SU-DHL-6 (cell line): ENCODE results near the gene YJU2.
A peak's percentile ranks its signal among the peaks of the same experiment; 100 is the strongest.

ENCODE experiments used
- H2AFZ ChIP-seq: fragments of 200-600 bp; sonication (generic); 2 replicates; pipeline ENCODE4 v1.6.1; 2014; ENCODE audit warnings: low read depth, mild to moderate bottlenecking, moderate library complexity, mixed read lengths, antibody characterized with exemption, low read length; ENCODE audit not compliant: severe bottlenecking
- H3F3A ChIP-seq: fragments of 200-600 bp; shearing (Covaris generic); 2 replicates; pipeline ENCODE4 v1.6.0; 2016; ENCODE audit warnings: antibody characterized with exemption, mild to moderate bottlenecking; ENCODE audit not compliant: insufficient read depth
- H3K27ac ChIP-seq: fragments of 200-600 bp; sonication (generic); 2 replicates; pipeline ENCODE4 v1.5.1; 2016; ENCODE audit warnings: low read depth, mild to moderate bottlenecking, low read length, moderate library complexity, mixed read lengths
- H3K27me3 ChIP-seq: fragments of 200-600 bp; sonication (generic), shearing (Covaris generic); 2 replicates; pipeline ENCODE4 v1.6.0; 2014; ENCODE audit warnings: mild to moderate bottlenecking, low read length
- H3K36me3 ChIP-seq: fragments of 200-600 bp; sonication (generic); 2 replicates; pipeline ENCODE4 v1.6.1; 2014; ENCODE audit warnings: mild to moderate bottlenecking, low read length, mixed read lengths
- H3K4me2 ChIP-seq: fragments of 300-600, 200-600 bp; shearing (Covaris generic), sonication (generic); 2 replicates; pipeline ENCODE4 v1.6.0; 2014; ENCODE audit warnings: low read length, low read depth, mild to moderate bottlenecking; ENCODE audit not compliant: poor library complexity, severe bottlenecking
- H3K4me3 ChIP-seq: fragments of 200-600 bp; sonication (generic); 2 replicates; pipeline ENCODE4 v1.5.1; 2014; ENCODE audit warnings: antibody characterized with exemption, low read length, mild to moderate bottlenecking, mixed read lengths; ENCODE audit not compliant: insufficient read depth, poor library complexity, severe bottlenecking
- H3K79me2 ChIP-seq: fragments of 200-600 bp; sonication (generic); 2 replicates; pipeline ENCODE4 v1.6.1; 2014; ENCODE audit warnings: mild to moderate bottlenecking, low read length, moderate library complexity; ENCODE audit not compliant: insufficient read depth
- H3K9ac ChIP-seq: fragments of 200-600 bp; sonication (generic); 2 replicates; pipeline ENCODE4 v1.7.0; 2014; ENCODE audit warnings: mild to moderate bottlenecking, low read length
- H3K9me2 ChIP-seq: fragments of 200-600 bp; sonication (generic); replicated peaks from 2 replicates; pipeline ENCODE4 v1.6.1; 2014; ENCODE audit warnings: low read length; ENCODE audit not compliant: insufficient read depth
- H3K9me3 ChIP-seq: fragments of 200-600 bp; sonication (generic); 2 replicates; pipeline ENCODE4 v1.6.1; 2014; ENCODE audit warnings: low read length, mixed read lengths; ENCODE audit not compliant: insufficient read depth
- H4K20me1 ChIP-seq: fragments of 200-600 bp; sonication (generic); 2 replicates; pipeline ENCODE4 v1.6.1; 2014; ENCODE audit warnings: low read depth, mild to moderate bottlenecking, antibody characterized with exemption, low read length, moderate library complexity, mixed read lengths
- EZH2phosphoT487 ChIP-seq: fragments of 200-600 bp; sonication (generic), shearing (Covaris generic); conservative IDR thresholded peaks from 2 replicates; pipeline ENCODE4 v1.6.1; 2018; ENCODE audit warnings: mild to moderate bottlenecking, antibody characterized with exemption, low read length, moderate library complexity, mixed read lengths
- TF ChIP-seq, protein P1 (sequence below): fragments of 200-600 bp; sonication (generic); IDR thresholded peaks from one replicate; pipeline ENCODE4 v1.5.1; 2017; ENCODE audit warnings: antibody characterized with exemption, mild to moderate bottlenecking, low read length, moderate library complexity; ENCODE audit not compliant: insufficient read depth, poor library complexity, severe bottlenecking

YJU2 gene

DNA sequence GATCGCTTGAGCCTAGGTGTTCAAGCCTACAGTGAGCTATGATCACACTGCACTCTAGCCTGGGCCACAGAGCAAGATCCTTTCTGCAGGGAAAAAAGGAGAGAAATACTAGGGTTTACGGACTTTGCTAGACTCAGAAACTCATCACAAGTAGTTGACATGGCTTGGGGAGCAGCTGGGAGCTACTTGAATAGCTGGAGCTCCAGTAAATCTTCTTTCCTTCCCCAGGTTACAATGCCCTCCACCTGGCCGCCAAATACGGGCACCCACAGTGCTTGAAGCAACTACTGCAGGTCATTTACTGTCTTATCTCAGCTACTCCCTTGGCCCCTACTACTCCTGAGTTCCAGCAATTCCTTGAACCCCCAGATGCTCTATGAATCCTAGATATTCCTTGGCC is 45.1 kb upstream of the YJU2 start:
- Histone ChIP-seq H3K9me2 (no peaks in the 10 kb centered on the region), H3K4me3 (no peak overlapping the region), H2AFZ (no peak overlapping the region), H3K79me2 (no peaks in the 10 kb centered on the region), H3K27ac (no peak overlapping the region), H3K27me3 (no peaks in the 10 kb centered on the region), H3K9ac (no peak overlapping the region), H3F3A (no peaks in the 10 kb centered on the region), H3K4me2 (no peak overlapping the region), H3K9me3 (peaks cover 5% of the 10 kb centered on the region; the same call in 1 of the 2 replicates), H3K36me3 (no peaks in the 10 kb centered on the region), H4K20me1 (0 out of 2 replicates have a peak, but pooled peaks cover 3% of the 10 kb centered on the region)
- TF ChIP-seq, protein P1, sequence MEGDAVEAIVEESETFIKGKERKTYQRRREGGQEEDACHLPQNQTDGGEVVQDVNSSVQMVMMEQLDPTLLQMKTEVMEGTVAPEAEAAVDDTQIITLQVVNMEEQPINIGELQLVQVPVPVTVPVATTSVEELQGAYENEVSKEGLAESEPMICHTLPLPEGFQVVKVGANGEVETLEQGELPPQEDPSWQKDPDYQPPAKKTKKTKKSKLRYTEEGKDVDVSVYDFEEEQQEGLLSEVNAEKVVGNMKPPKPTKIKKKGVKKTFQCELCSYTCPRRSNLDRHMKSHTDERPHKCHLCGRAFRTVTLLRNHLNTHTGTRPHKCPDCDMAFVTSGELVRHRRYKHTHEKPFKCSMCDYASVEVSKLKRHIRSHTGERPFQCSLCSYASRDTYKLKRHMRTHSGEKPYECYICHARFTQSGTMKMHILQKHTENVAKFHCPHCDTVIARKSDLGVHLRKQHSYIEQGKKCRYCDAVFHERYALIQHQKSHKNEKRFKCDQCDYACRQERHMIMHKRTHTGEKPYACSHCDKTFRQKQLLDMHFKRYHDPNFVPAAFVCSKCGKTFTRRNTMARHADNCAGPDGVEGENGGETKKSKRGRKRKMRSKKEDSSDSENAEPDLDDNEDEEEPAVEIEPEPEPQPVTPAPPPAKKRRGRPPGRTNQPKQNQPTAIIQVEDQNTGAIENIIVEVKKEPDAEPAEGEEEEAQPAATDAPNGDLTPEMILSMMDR = no peak

DNA sequence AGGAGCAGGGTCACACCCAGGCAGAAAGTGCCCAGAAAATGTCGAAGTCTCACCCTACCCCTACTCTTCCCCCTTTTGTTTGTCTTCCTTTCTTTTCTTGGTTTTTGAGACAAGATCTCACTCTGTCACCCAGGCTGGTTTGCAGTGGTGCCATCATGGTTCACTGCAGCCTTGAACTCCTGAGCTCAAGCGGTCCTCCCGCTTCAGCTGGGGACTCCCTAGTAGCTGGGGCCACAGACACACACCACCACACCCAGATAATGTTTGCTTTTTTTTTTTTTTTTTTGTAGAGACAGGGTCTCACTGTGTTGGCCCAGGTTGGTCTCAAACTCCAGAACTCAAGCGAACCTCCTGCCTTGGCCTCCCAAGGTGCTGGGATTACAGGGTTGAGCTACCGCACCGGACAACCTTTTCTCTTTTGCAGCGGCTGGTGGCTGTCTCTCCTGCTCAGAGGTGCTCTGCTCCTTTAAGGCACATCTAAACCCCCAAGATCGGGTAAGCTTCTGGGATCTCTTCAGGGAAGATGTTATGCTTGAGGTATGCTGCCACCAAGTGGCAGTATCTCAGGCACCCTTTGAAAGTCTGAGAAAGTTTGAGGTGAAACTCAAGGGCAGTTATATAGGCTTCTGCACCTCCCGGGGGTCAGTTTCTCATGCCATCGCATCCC is 39.9 kb upstream of the YJU2 start:
- H3K4me3 ChIP-seq = no peak overlapping the region

DNA sequence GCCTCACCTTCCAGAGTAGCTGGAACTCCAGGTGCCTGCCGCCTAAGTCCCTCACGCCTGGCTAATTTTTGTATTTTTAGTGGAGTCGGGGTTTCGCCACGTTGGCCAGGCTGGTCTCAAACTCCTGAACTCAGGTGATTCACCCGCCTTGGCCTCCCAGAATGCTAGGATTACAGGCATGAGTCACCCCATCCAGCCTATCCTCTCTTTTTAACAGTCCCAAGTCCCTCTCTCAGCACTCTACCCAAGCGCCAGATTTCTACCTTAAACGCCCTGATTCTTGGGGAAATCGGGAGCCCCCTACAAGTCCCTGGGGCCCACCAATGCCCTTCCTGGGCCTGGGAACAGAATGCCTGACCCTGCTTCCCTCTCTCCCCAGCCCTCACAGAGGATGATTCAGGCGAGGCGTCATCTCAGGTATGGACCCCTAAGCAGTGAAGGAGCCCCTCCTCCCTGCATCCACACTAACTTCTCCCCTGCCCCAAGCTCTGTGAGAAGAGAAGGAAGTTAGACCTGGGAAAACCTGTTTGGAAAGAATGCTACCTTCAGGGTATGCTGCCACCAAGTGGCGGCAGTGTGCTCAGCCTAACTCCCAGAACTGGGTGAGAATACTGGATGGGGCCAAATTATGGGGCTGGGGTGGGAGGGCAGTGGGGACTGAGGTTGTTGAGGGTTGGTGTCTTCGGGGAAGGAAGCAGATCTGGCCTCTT is 38.3 kb upstream of the YJU2 start:
- Histone ChIP-seq H3K9me2 (no peaks in the 10 kb centered on the region), H2AFZ (no peak overlapping the region), H3K4me3 (no peak overlapping the region), H3K4me2 (no peak overlapping the region), H3K36me3 (no peaks in the 10 kb centered on the region), H3K27me3 (no peaks in the 10 kb centered on the region), H3K9me3 (no peaks in the 10 kb centered on the region), H3K79me2 (no peaks in the 10 kb centered on the region), H3K9ac (no peak overlapping the region), H3K27ac (no peak overlapping the region), H3F3A (no peaks in the 10 kb centered on the region), H4K20me1 (no peaks in the 10 kb centered on the region)
- TF ChIP-seq, protein P1 = peak; percentile 43
- no peak for TF ChIP-seq EZH2phosphoT487

More for the DNA sequence above, 39.9 kb upstream of the YJU2 start:
- TF ChIP-seq EZH2phosphoT487 = no peak
- TF ChIP-seq, protein P1 = peak; percentile 22
- Histone ChIP-seq H3K27me3 (no peaks in the 10 kb centered on the region), H4K20me1 (no peaks in the 10 kb centered on the region), H2AFZ (no peak overlapping the region), H3K36me3 (no peaks in the 10 kb centered on the region), H3K9me2 (no peaks in the 10 kb centered on the region), H3F3A (no peaks in the 10 kb centered on the region), H3K9ac (no peak overlapping the region), H3K9me3 (no peaks in the 10 kb centered on the region), H3K4me2 (no peak overlapping the region), H3K79me2 (no peaks in the 10 kb centered on the region), H3K27ac (no peak overlapping the region)
